OCI-LY1 (cell line): ENCODE results near the gene FAM184A.

ENCODE experiments used
- H2AFZ ChIP-seq: fragments of 200-600 bp; sonication (generic), shearing (Covaris generic); 2 replicates; pipeline ENCODE4 v1.6.0; 2014; ENCODE audit warnings: antibody characterized with exemption, mild to moderate bottlenecking, low read length
- H3F3A ChIP-seq: fragments of 200-600 bp; sonication (generic), shearing (Covaris generic); 2 replicates; pipeline ENCODE4 v1.6.0; 2014; ENCODE audit warnings: mild to moderate bottlenecking, antibody characterized with exemption, low read length, moderate library complexity; ENCODE audit not compliant: insufficient read depth
- H3K27ac ChIP-seq: fragments of 200-600 bp; sonication (generic); 2 replicates; pipeline ENCODE4 v1.5.1; 2014; ENCODE audit warnings: low read length, mixed run types, mild to moderate bottlenecking, low read depth; ENCODE audit not compliant: poor library complexity, severe bottlenecking
- H3K27me3 ChIP-seq: fragments of 200-600 bp; sonication (generic); 2 replicates; pipeline ENCODE4 v1.6.0; 2014; ENCODE audit warnings: antibody characterized with exemption, mild to moderate bottlenecking, low read length, moderate library complexity; ENCODE audit not compliant: insufficient read depth
- H3K36me3 ChIP-seq: fragments of 200-600 bp; sonication (generic); 2 replicates; pipeline ENCODE4 v1.6.1; 2014; ENCODE audit warnings: mild to moderate bottlenecking, antibody characterized with exemption, low read length, moderate library complexity, mixed read lengths; ENCODE audit not compliant: insufficient read depth
- H3K4me1 ChIP-seq: fragments of 200-600 bp; sonication (generic); 2 replicates; pipeline ENCODE4 v1.5.1; 2014; ENCODE audit warnings: mild to moderate bottlenecking, low read length, moderate library complexity; ENCODE audit not compliant: insufficient read depth, severe bottlenecking
- H3K4me2 ChIP-seq: fragments of 200-600 bp; sonication (generic), shearing (Covaris generic); 2 replicates; pipeline ENCODE4 v1.6.1; 2014; ENCODE audit warnings: low read length
- H3K4me3 ChIP-seq: fragments of 200-600 bp; sonication (generic); 2 replicates; pipeline ENCODE4 v1.5.1; 2014; ENCODE audit warnings: low read length, low read depth, mild to moderate bottlenecking, mixed read lengths; ENCODE audit not compliant: poor library complexity, severe bottlenecking
- H3K79me2 ChIP-seq: fragments of 200-600 bp; shearing (Covaris generic); 2 replicates; pipeline ENCODE4 v1.6.1; 2016; ENCODE audit warnings: mixed run types, low read length, mixed read lengths; ENCODE audit not compliant: insufficient read depth
- H3K9ac ChIP-seq: fragments of 200-600 bp; sonication (generic), shearing (Covaris generic); 2 replicates; pipeline ENCODE4 v1.6.1; 2014; ENCODE audit warnings: mild to moderate bottlenecking, low read length, mixed read lengths
- H3K9me2 ChIP-seq: fragments of 200-600 bp; sonication (generic), shearing (Covaris generic); 2 replicates; pipeline ENCODE4 v1.6.1; 2014; ENCODE audit warnings: low read depth, mild to moderate bottlenecking, low read length, mixed read lengths
- H3K9me3 ChIP-seq: fragments of 200-600 bp; shearing (Covaris generic); 2 replicates; pipeline ENCODE4 v1.6.1; 2014; ENCODE audit warnings: low read length, mixed read lengths
- H4K20me1 ChIP-seq: fragments of 200-600 bp; sonication (generic), shearing (Covaris generic); 2 replicates; pipeline ENCODE4 v1.6.0; 2016; ENCODE audit warnings: mild to moderate bottlenecking, low read length; ENCODE audit not compliant: insufficient read depth
- CTCF ChIP-seq: fragments of 200-600 bp; sonication (generic), shearing (Covaris generic); IDR thresholded peaks from 2 replicates; pipeline ENCODE4 v1.5.1; 2017; ENCODE audit warnings: mild to moderate bottlenecking, antibody characterized with exemption, low read length, moderate library complexity, mixed read lengths
- EZH2 ChIP-seq: fragments of 200-600 bp; sonication (generic), shearing (Covaris generic); IDR thresholded peaks from 2 replicates; pipeline ENCODE4 v1.8.0; 2017; ENCODE audit warnings: borderline replicate concordance, mixed run types, mild to moderate bottlenecking, antibody characterized with exemption, low read length, moderate library complexity, mixed read lengths

FAM184A gene

GRCh38 chr6:119078376-119079282, at the start of gene FAM184A:
Gene FAM184A, minus strand, starts transcription at chr6:119078664. Its CDS starts 365 bp downstream, at chr6:119078299.
- no peaks in the 10 kb centered on the region for H3K27me3 ChIP-seq
- H3K9me3 ChIP-seq = no peaks in the 10 kb centered on the region
- peak within 1 kb of the TSS; percentile 81 for H3K4me2 ChIP-seq
- H3K36me3 ChIP-seq = no peaks in the 10 kb centered on the region
- H3K79me2 ChIP-seq = no peaks in the 10 kb centered on the region
- H3K4me3 ChIP-seq = peak within 1 kb of the TSS; percentile 62
- H3K4me1 ChIP-seq = peaks cover 17% of the 10 kb centered on the region
- no peaks in the 10 kb centered on the region for H4K20me1 ChIP-seq
- no peak within 1 kb of the TSS for H3K27ac ChIP-seq
- TF ChIP-seq EZH2 (no peak), CTCF (no peak; the same call in 1 of the 2 replicates)
- no peaks in the 10 kb centered on the region for H3K9me2 ChIP-seq
- H2AFZ ChIP-seq = no peak within 1 kb of the TSS
- no peaks in the 10 kb centered on the region; the same call in 1 of the 2 replicates for H3F3A ChIP-seq
- peak within 1 kb of the TSS; percentile 48; the same call in 1 of the 2 replicates for H3K9ac ChIP-seq

- Histone ChIP-seq H3K4me2 (no peak overlapping the region), H3K79me2 (no peaks in the 10 kb centered on the region), H4K20me1 (no peaks in the 10 kb centered on the region), H3K9ac (no peak overlapping the region), H3K9me3 (no peaks in the 10 kb centered on the region), H3K36me3 (no peaks in the 10 kb centered on the region), H3K27ac (no peak overlapping the region), H3K27me3 (no peaks in the 10 kb centered on the region), H3K4me3 (no peak overlapping the region), H3K4me1 (no peaks in the 10 kb centered on the region), H2AFZ (no peak overlapping the region), H3F3A (no peaks in the 10 kb centered on the region), H3K9me2 (no peaks in the 10 kb centered on the region)
- TF ChIP-seq EZH2 (no peak), CTCF (no peak)
These were observed 49.2 kb upstream of the FAM184A start for GRCh38 chr6:119127627-119128026.

GRCh38 chr6:119126826-119127225, 48.4 kb upstream of the FAM184A start:
- TF ChIP-seq EZH2 = no peak
- Histone ChIP-seq H3K27me3 (no peaks in the 10 kb centered on the region), H3K9me3 (no peaks in the 10 kb centered on the region), H2AFZ (no peak overlapping the region), H3K4me3 (no peak overlapping the region), H4K20me1 (no peaks in the 10 kb centered on the region), H3K4me2 (no peak overlapping the region), H3K9me2 (no peaks in the 10 kb centered on the region), H3F3A (no peaks in the 10 kb centered on the region), H3K36me3 (no peaks in the 10 kb centered on the region), H3K79me2 (no peaks in the 10 kb centered on the region), H3K27ac (no peak overlapping the region), H3K9ac (no peak overlapping the region), H3K4me1 (no peaks in the 10 kb centered on the region)

GRCh38 chr6:119126140-119126539, 47.7 kb upstream of the FAM184A start:
- Histone ChIP-seq H3K4me3 (no peak overlapping the region), H4K20me1 (no peaks in the 10 kb centered on the region), H3K27ac (no peak overlapping the region), H3K9me3 (no peaks in the 10 kb centered on the region), H3K4me1 (no peaks in the 10 kb centered on the region), H3K9me2 (no peaks in the 10 kb centered on the region), H3K27me3 (no peaks in the 10 kb centered on the region), H3F3A (no peaks in the 10 kb centered on the region), H3K36me3 (no peaks in the 10 kb centered on the region), H2AFZ (no peak overlapping the region), H3K9ac (no peak overlapping the region), H3K4me2 (no peak overlapping the region), H3K79me2 (no peaks in the 10 kb centered on the region)
- TF ChIP-seq EZH2 (no peak), CTCF (no peak)
